ENCODE data around the gene LPIN2. TPM values are rescaled to one million over a fixed set of nuclear protein-coding genes. Genes with fewer than 3 reads are reported as not detected.

Gene LPIN2
- total and polyA plus RNA-seq, 8 donors = 5.1 to 23.0 (median 11.9) TPM

- H3K36me3 ChIP-seq = no peaks in the 10 kb centered on the region
- no peak for FAIRE-seq
- DNase-seq = no peak
- intact Hi-C loops (cut with DNase I) = no loop called here
- peak overlapping the region in 1 of 4 donors; percentile 11 for H3K27ac ChIP-seq
- H3K4me1 ChIP-seq = no peaks in the 10 kb centered on the region
- ATAC-seq = no peak
- H3K27me3 ChIP-seq = no peaks in the 10 kb centered on the region
- H3K4me3 ChIP-seq = no peak overlapping the region
- no peaks in the 10 kb centered on the region for H3K9me3 ChIP-seq
- 65 to 69% methylated on average over 6 of the region's 6 CpGs for WGBS, 2 donors
- no peak for TF ChIP-seq CTCF (IDR thresholded peaks at IDR 0.05)
These were observed 45.6 kb upstream of the LPIN2 start for GRCh38 chr18:3058328-3059191.

GRCh38 chr18:3057526-3057925 is 44.6 kb upstream of the LPIN2 start:
- Histone ChIP-seq H3K4me1 (peaks cover 0 to 2% (median under 1%) of the 10 kb centered on the region in 3 donors), H3K36me3 (no peaks in the 10 kb centered on the region), H3K4me3 (no peak overlapping the region), H3K27ac (no peak overlapping the region), H3K9me3 (no peaks in the 10 kb centered on the region), H3K27me3 (no peaks in the 10 kb centered on the region)
- WGBS, 2 donors = 70 to 91% methylated on average over 4 of the region's 4 CpGs
- ATAC-seq = no peak
- no peak for DNase-seq
- intact Hi-C loops (cut with DNase I) = no loop called here
- FAIRE-seq = no peak
- TF ChIP-seq CTCF (IDR thresholded peaks at IDR 0.05) = no peak

- DNase-seq (no peak), ATAC-seq (no peak), FAIRE-seq (no peak)
- 69 to 74% methylated on average over 9 of the region's 9 CpGs for WGBS, 2 donors
- H3K36me3 ChIP-seq = no peaks in the 10 kb centered on the region
- H3K27me3 ChIP-seq = no peaks in the 10 kb centered on the region
- H3K9me3 ChIP-seq = no peaks in the 10 kb centered on the region
- H3K4me3 ChIP-seq = no peak overlapping the region
- no peak overlapping the region for H3K27ac ChIP-seq
- TF ChIP-seq CTCF (IDR thresholded peaks at IDR 0.05) = no peak
- peaks cover 0 to 11% (median 9%) of the 10 kb centered on the region in 3 donors for H3K4me1 ChIP-seq
- intact Hi-C loops (cut with DNase I) = no loop called here
These were observed 43.4 kb upstream of the LPIN2 start for GRCh38 chr18:3056311-3056710.

GRCh38 chr18:3055816-3056215 is 42.9 kb upstream of the LPIN2 start:
- H3K9me3 ChIP-seq = no peaks in the 10 kb centered on the region
- ATAC-seq (no peak), DNase-seq (no peak), FAIRE-seq (no peak)
- no peak for TF ChIP-seq CTCF (IDR thresholded peaks at IDR 0.05)
- 63 to 66% methylated on average over 4 of the region's 4 CpGs for WGBS, 2 donors
- no peak overlapping the region for H3K27ac ChIP-seq
- H3K4me1 ChIP-seq = peaks cover 0 to 13% (median 11%) of the 10 kb centered on the region in 3 donors
- H3K4me3 ChIP-seq = no peak overlapping the region
- no peaks in the 10 kb centered on the region for H3K27me3 ChIP-seq
- H3K36me3 ChIP-seq = no peaks in the 10 kb centered on the region
- intact Hi-C loops (cut with DNase I) = no loop called here

- 58 to 70% methylated on average over 4 of the region's 4 CpGs for WGBS, 2 donors
- Histone ChIP-seq H3K4me1 (peaks cover 0 to 13% (median 11%) of the 10 kb centered on the region in 3 donors), H3K36me3 (no peaks in the 10 kb centered on the region), H3K4me3 (no peak overlapping the region), H3K9me3 (no peaks in the 10 kb centered on the region), H3K27ac (no peak overlapping the region), H3K27me3 (no peaks in the 10 kb centered on the region)
- ATAC-seq (no peak), FAIRE-seq (no peak), DNase-seq (no peak)
- TF ChIP-seq CTCF (IDR thresholded peaks at IDR 0.05) = no peak
- intact Hi-C loops (cut with DNase I) = no loop called here
These were observed 42.3 kb upstream of the LPIN2 start for GRCh38 chr18:3055186-3055728.
